Superior temporal gyrus (tissue), 1 donor: ENCODE data around the gene GLI2.
A peak's percentile ranks its signal among the peaks of the same experiment; 100 is the strongest.

Experiments used
- DNase-seq: peaks from one replicate; pipeline ENCODE4 v3.0.0-alpha.2; 2016; ENCODE audit errors: extremely low spot score

Gene GLI2

DNA sequence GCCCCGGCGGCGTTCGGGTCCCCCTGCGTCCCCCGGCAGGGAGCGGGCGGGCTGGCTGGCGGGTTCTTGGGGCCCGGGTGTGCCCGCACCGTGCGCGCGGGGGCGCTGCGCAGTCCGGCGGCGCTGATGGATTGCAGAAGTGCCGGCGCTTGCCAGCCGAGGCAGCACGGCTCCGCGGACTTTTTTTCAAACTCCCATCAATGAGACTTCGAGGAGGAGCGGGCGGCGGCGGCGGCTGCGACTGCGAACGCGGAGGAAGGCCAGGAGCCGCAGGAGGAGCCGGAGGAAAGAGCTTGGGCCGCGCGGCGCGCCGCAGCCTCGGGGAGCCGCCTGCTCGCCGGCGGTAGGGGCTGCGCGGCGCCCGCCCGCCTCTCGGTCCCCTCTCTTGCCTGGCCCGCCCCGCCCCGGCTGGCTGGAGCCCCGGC lies at the start of gene GLI2:
TSS of gene GLI2 (plus strand) at position 123 of the 425 bp plus-strand sequence. CDS start 61,453 bp downstream, outside the sequence.
- peak; percentile 71 for DNase-seq

DNA sequence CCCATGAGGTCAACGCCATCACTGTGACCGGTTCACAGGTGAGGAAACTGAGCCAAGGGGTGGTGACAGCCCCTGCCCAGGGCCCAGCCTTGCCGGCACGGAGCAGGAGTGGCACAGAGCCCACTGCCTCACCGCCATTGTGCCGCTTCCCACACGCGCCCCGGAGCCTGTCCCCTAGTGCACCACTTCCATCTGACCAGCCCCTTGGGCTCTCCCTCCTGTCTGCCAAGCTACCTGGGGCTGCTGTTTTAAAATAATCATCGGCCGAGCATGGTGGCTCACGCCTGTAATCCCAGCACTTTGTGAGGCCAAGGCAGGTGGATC lies 49.7 kb upstream of the GLI2 start:
- no peak for DNase-seq

DNA sequence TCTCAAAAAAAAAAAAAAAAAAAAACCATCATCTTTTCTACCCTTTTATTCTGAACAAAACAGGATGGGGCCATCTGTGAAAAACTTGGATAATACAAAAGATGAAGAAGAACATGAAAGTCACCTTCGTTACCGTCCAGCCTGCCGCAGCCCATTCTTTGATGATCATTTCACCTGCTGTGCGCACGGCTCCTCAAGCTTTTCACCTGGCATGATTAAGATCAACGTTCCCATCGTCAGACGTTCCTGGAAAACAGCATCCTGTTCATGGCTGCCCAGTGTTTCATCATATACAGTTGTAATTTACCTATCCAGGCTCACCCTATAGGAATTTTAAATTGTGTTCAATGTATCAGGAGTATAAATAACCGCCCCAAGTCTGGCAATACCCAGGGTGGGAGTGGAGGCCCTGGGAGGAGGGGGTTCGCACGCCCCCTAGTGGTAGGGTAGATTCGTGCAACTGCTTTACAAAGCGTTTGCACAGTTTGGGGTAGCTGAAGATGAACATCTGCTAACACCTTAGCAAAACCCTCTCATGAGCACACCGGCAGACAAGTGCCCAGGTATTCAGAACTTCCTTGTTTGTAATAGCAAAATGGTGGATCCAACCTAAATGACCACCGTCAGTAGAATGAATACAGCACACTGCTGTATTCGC lies 49.0 kb upstream of the GLI2 start:
- DNase-seq: no peak

DNA sequence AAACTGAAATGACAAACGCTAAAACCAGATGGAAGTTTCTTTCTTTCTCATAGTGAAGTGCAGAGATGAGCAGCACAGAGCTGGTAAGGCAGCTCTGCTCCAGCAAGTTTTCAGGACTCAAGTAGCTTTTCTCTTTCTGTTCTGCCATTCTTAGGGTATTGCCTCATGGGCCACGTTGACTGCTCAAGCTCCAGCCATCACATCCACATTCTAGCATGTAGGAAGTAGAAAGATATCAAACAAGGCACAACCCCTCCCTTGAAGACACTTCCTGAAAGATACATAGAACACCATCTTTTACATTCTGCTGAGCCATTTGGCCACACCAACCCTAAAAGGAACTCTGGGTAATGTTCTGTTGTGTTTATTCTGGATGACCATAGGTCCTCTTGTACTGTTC lies 48.5 kb upstream of the GLI2 start:
- DNase-seq: no peak

DNA sequence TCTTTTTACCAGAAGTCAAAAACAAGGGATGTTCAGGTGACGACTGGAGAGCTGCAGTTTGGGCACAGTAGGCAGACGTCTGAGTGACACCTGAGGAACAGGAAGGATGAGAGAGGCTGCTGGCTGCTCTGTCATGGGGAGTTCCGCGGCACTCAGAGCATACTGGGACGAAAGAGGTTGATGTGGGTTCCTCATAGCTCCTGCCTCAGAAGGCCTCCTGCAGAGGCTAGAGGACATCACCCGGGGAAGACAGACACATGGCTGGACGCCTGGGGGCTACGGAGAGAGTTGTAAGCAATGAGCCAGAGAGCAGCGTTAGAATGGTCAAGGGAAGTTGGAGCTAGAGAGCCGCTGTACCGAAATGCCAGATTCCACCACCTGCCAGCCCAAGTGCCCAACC lies 45.1 kb upstream of the GLI2 start:
- no peak for DNase-seq

DNA sequence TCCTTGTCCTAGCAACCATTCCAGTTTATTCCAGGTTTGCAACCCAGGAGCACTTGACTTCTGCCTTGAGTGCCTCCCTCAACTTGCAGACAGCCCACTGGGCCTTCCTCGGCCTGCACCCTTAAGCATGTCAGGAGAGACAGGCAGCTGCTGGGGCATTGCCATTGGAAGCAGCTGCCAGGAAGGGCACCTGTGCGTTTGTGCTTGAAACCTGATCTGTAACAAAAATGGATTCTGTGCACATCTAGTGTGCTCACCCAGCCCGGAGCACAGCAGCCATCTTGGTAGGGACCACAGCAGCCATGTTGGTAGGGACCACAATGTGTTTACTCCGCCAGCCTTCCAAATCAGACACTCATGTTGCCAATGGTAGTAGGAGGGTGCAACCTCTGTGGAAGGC lies 44.3 kb upstream of the GLI2 start:
- no peak for DNase-seq

DNA sequence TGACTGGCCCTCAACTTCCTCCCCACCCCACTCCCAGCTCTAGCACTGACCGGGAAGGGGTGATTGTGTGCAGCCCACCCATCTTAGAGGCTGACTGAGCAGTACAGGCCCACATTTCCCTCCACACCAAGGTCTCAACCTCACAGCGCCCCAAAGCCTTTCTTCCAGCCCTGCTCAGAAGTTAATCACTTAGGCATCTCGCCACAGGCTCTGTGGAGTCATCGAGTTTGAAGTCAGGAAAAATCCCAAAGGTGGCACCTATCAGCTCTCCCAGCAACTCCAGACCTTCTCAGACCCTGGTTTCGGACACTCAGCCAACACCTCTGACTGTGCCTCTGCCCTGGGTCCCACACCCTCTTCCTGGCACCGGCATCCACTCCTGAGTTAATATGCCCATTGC lies 43.0 kb upstream of the GLI2 start:
- no peak for DNase-seq

DNA sequence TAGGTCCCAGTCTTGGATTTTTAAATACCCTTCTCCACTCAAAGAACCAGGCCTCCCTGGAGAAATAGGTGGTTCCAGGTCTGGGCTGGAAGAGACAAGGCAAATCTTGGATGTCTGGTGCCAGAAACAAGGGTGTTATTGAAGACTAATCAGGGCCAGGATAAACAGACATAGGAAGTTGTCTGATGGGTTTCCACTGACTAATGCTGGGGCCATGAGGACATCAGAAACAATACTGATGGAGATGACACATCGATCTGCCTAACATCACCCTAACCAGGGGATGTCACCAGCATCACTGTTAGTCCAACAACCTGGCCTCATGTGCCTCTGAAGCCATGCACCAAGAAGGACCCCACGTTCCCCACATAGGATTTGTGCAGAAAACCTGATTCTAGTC lies 42.5 kb upstream of the GLI2 start:
- DNase-seq: no peak

DNA sequence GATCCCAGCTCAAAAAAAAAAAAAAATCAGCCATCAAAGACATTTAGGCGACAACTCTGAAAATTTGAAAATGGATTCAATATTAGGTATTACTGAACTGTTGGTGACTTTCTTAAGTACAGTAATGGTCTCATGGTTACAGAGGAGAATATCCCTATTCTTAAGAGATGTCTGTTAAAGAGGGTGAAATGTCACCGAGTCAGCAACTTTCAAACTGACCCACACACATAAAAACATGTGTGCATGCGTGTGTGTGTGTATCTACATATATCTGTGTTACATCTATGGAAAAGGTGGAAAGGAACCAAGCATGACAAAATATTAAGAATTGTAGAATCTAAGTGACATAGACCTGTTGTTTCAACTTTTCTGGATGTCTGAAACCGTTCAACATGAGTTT lies 41.6 kb upstream of the GLI2 start:
- DNase-seq: no peak

DNA sequence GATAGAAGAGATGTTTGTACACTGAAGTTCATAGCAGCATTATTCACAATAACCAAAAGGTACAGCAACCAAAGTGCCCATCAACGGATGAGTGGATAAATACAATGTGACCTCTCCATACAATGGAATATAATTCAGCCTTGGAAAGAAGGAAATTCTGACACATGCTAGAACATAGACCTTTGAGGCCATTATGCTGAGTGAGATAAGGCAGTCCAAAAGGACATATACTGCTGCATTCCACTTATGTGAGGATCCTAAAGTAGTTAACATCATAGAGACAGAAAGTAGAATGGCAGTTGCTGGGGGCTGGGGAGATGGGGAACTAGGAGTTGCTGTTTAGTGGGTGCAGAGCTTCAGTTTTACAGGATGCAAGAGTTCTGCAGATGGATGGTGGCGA lies 38.2 kb upstream of the GLI2 start:
- DNase-seq: no peak

DNA sequence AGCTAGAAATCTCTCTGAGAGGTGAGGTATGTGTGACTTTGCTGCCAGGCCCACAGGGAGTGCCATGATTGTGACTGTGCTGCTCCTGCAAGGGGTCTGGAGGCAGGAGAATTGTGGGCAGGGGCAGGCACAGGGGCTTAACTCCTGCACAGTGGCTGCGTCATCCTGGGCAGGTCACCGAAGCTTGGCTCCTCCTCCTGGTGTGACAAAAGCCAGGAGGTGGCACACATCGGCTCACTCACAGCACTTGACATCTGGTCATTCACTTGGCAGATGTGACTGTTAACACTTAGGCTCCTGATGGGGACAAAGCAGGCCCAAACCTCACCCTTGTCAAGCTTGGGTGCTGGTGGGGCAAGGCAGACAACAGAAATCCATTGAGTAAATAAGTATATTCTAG lies 36.4 kb upstream of the GLI2 start:
- no peak for DNase-seq

DNA sequence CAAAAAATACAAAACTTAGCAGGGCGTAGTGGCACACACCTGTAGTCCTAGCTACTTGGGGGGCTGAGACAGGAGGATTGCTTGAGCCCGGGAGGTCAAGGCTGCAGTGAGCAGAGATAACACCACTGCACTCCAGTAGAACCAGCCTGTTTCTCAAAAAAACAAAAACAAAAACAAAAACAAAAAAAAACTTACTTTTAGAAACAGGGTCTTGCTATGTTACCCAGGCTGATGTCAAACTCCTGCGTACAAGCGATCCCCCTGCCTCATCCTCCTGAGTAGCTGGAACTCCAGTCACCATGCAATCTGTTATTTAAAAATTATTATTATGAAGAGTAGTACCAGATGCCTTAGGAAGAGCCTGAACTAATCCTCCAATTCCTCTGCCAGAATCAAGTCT lies 35.0 kb upstream of the GLI2 start:
- DNase-seq: no peak

DNA sequence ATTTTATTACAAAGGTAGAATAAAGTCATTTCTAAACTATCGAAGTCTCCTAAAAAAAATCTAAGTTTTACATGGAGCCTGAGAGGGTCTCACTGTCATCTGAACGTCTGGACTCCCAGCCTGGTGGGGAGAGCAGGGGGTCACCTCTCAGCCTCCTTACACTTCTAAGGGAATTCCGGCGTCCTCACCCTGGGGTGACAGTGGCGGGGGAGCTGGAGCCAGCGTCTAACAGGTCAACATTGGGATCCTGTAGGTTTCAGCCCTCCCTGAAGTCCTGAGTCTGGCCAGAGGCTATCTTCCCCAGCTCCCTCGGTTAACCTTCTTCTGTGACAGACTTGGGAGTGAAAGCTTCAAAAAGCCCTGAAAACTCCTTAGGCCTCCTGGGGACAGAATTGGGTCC lies 34.6 kb upstream of the GLI2 start:
- DNase-seq: no peak

DNA sequence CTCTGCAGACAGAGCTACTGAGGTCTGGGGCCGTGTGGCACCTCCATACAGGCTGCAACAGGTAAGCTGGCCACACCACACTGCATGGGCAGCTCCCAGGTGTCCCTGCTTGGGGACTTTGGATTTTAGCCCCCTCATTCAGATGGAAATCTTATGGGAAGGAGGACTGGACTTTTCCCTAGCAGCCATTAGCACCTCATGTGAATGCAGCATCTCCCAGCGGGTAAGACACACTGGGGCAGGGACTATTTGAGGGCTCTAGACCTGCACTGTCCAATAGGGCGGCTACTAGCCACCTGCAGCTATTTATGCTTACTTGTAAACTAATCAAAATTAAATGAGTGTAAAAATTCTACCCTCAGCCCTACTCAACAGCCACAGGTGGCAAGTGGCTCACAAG lies 34.2 kb upstream of the GLI2 start:
- DNase-seq: no peak

DNA sequence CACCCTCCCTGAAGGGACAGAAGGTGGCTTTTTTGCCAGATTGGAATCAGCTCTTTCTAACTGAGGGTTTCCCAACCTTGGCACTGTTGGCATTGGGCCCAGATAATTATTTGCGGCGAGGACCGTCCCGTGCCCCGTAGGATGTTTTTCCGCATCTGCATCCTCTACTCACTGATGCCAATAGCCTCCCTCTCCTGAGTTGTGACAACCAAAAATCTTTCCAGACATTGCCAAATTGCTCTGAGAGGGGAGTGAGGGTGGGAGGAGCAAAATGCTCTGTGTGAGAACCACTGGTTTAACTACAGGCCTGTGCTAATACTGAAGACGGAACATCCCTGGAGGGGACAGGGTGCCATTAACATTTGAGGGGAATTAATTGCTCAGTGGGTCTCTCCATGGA lies 33.6 kb upstream of the GLI2 start:
- DNase-seq: no peak

DNA sequence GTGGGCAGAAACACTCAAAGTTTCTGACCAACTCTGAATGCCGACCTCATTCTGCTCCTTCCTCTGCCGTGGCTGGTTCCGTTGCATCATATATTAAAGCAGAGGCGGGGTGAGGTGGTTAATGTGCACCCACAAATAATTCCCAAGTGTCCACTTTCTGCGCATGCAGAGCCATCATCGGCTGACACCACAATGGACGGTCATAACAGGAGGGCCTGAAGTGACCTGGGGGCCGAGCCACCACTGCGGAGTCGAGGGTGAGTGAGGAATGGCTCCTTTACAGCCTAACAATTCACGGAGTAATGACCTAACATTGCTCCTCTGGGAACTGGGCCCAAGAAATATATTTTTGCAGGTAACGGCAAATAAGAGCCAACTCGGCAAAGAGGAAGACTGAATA lies 32.9 kb upstream of the GLI2 start:
- DNase-seq: no peak

DNA sequence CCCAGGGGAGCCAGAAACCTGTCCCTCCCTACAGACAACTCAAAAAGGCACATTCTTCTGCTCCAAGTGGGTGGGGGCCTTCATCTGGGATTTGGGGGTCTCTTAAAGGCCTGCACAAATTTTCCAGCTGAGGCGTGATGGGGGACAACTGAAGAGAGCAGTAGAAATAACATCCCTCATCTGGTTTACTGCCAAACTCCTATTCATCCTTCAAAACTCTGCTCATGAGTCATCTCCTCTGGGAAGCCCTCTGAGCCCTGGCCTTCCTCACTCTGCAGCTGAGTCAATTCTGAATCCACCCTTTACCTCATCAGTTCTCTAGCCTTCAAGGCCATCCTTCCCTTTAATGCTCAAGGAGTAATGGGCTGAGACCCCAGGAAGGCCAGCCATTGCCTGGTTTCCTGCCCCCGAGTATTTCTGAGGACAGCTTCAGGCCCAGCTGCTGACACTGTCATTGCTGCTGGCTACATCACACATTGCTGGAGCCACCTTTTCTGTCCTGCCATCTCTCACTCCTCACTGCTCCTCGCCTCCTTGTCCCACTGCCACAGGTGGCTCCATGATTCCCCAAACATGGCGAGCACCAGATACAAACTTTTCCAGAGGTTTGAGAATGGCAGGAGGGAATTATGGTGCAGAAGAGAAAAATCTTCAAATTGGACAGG lies 32.2 kb upstream of the GLI2 start:
- no peak for DNase-seq

DNA sequence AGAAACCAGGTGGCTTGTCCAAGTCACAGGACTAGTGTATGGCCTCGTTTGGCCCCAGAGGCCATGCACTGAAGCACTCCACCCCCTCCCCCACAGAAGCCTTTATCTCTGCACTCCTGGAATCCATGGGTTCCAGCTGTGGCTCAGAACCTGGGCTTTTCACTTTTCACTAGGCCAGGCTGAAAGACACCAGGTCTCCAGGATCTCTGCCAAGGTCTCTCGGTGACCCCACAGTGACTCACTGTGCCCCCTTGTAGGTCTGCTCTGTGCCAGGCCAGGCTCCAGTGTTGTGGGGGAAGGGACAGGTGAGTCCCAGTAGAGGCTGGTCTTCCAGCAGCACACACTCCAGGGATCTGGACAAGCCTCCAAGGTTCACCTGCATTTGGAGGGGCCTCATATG lies 31.0 kb upstream of the GLI2 start:
- no peak for DNase-seq

DNA sequence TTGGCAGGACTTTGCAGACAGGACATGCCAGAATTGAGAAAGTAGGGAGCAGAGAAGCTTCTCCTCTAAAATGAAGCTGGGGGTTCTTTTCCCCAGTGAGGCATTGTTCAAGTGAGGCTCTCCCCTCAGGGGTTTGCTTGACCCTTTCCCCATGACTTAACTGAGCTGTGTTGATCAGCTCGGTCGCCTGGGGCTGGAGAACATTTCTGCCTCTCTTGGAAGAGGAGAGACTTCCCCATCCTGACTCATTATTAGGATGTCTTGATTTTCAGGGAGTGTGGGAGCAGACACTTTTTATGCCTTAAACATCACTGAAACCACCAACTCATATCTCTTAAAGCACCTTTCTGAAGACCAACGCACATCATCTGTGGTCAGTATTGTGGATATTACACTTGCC lies 27.9 kb upstream of the GLI2 start:
- DNase-seq: no peak

DNA sequence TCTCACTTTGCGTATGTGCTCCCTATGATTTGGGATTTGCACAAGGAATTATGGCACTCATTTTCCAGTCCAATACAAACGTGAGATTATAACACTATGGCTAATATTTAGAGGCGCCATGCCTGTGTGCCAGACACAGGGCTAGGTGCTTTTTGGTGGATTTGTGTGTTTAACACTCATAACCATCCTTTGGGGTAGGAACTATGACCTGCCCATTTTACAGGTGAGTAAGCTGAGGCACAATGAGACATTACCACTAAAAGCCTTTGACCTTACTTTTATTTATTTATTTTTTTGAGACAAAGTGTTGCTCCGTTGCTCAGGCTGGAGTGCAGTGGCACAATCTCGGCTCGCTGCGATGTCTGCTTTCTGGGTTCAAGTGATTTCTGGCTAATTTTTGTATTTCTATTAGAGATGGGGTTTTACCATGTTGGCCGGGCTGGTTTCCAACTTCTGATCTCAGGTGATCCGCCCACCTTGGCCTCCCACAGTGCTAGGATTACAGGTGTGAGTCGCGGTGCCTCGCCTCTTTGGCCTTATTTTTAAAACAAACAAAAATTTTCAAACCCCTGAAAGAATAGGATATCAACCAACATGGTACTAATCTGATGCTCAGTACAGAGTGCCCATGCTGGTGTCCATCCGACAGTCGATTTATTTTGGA lies 26.6 kb upstream of the GLI2 start:
- DNase-seq: no peak

DNA sequence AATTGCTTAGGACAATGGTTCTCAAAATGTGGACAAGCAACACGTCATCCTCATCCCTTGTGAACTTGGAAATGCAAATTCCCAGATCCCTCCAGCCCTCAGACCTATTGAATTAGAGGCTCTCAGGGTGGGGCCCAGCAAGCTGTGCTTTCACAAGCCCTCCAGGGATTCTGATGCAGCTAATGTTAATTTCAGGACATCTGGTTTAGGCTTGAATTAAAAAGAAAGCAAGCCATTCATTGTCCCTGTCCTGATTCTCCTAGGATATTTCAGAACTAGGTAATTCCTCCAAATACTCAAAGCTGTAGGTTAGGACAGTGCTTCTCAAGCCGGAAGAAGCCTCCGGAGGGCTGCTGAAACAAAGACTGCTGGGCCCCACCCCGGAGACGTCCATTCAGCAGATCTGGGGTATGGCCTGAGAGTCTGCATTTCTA lies 26.0 kb upstream of the GLI2 start:
- no peak for DNase-seq

DNA sequence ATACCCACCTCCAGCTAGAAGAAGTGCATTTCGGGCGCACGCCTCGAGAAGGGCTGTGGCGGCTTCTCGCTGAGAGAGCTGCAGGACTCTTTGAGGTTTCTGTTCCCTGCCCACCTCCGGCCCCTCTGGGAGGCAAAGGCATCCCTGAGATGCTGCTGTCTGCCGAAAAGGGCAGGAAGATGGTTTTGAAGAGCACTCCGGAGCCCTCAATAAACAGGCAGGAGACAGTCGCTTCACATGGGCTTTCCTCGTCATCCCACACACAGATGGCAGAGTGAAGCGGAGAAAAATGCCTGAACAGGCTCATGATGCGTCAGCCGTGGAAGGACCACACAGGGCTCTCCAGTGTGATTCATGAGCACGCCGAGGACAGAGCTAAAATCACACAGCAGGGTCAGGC lies 25.4 kb upstream of the GLI2 start:
- DNase-seq: peak; percentile 28

DNA sequence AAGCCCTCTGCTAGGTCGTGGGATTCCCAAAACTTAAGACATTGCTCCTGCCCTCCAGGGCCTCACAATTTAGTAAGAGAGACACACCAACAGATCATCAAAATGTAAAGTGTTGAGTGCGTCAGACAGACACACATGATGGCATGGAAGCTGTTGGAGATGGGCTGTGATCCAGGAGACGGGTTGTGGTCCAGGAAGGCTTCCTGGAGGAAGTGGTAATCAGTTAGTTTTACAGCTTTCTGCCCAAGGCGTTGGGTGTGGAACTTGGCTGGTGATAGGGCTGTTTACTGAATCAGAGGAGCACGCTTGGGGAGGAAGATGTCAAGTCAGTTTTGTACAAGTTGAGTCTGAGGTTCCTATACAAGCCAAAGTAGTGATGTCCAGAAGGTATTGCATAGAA lies 24.0 kb upstream of the GLI2 start:
- DNase-seq: no peak
